ENCODE data around the gene MUC5B. TPM values are rescaled to one million over a fixed set of nuclear protein-coding genes. Genes with fewer than 3 reads are reported as not detected.

MUC5B gene
- total and polyA plus RNA-seq, 2 donors (not counting 3 experiments of a cell fraction or from before 2014, with no cell fraction given) = not detected

- TF ChIP-seq FOS (IDR thresholded peaks at IDR 0.05; ENCODE audit: borderline replicate concordance, insufficient read depth, low read length) (no peak), POLR2A (IDR thresholded peaks at IDR 0.05; ENCODE audit: low read depth, low read length) (no peak), EZH2 (IDR thresholded peaks at IDR 0.05; ENCODE audit: borderline replicate concordance, low read depth, low read length, severe bottlenecking) (no peak), GATA2 (IDR thresholded peaks at IDR 0.05; ENCODE audit: insufficient read depth, insufficient read length, low read depth, low read length) (no peak), MYC (IDR thresholded peaks at IDR 0.05; ENCODE audit: low read depth, low read length) (no peak), POLR2AphosphoS5 (IDR thresholded peaks at IDR 0.05; ENCODE audit: insufficient read depth, low read depth, low read length) (no peak), CTCF (IDR thresholded peaks at IDR 0.05; ENCODE audit: extremely low read depth in 1 of 2, insufficient read depth in 1 of 2, low read depth in 1 of 2, low read length in 2 of 2) (no peak), JUN (IDR thresholded peaks at IDR 0.05; ENCODE audit: borderline replicate concordance, insufficient read depth, insufficient read length, low read depth) (no peak), MAX (IDR thresholded peaks at IDR 0.05; ENCODE audit: insufficient read depth, insufficient read length) (no peak)
- CTCF ChIA-PET = interaction anchor here (1.3 kb wide), 1 partner anchor 19 kb away, joined by 3 read pairs; no protein-coding TSS in a partner anchor
- Histone ChIP-seq H3K4me3 (replicated peaks in 1 of 3; ENCODE audit: insufficient read depth in 1 of 3, low read depth in 1 of 3, low read length in 3 of 3) (no peak overlapping the region), H3K27me3 (ENCODE audit: control insufficient read depth in 2 of 2, insufficient read depth in 2 of 2, low read length in 2 of 2) (no peaks in the 10 kb centered on the region), H3K9me3 (replicated peaks; ENCODE audit: control insufficient read depth, insufficient read depth, low read length) (no peaks in the 10 kb centered on the region), H3K4me2 (ENCODE audit: insufficient read depth, low read length) (no peak overlapping the region), H3K9me1 (replicated peaks; ENCODE audit: control insufficient read depth, extremely low read depth, insufficient read depth, low read length) (no peaks in the 10 kb centered on the region), H4K20me1 (replicated peaks; ENCODE audit: control insufficient read depth, extremely low read depth, insufficient read depth, low read length) (no peaks in the 10 kb centered on the region), H3K36me3 (ENCODE audit: control insufficient read depth in 2 of 2, extremely low read depth in 1 of 2, insufficient read depth in 2 of 2, low read length in 2 of 2) (no peaks in the 10 kb centered on the region), H3K79me2 (ENCODE audit: control insufficient read depth, insufficient read depth, low read length) (no peaks in the 10 kb centered on the region), H3K27ac (ENCODE audit: insufficient read depth, low read depth, low read length) (no peak overlapping the region), H3K4me1 (ENCODE audit: control insufficient read depth, extremely low read depth, insufficient read depth, low read length) (no peaks in the 10 kb centered on the region), H3K9ac (replicated peaks; ENCODE audit: extremely low read depth, insufficient read depth, low read length) (no peak overlapping the region), H2AFZ (ENCODE audit: low read depth, low read length) (no peak overlapping the region)
- BruUV-seq (replicated peaks) = no TSS peak
- dilution Hi-C loops (cut with MboI; ENCODE audit: extremely low pct_ligation_motif_present, low sequenced_read_pairs) (no loop called here), intact Hi-C loops (cut with micrococcal nuclease) (no loop called here)
- POLR2A ChIA-PET = no interaction called here
- DNase-seq (ENCODE audit: low read depth, low spot score) (no peak), FAIRE-seq (no peak)
These were observed 18.8 kb downstream of the MUC5B start for GRCh38 chr11:1241706-1242105.

Measured in endothelial cell of umbilical vein (primary cell).